GM04504 (cell line): ENCODE results near the gene ZNF581.

ENCODE experiments used
- DNase-seq: peaks from one replicate; pipeline ENCODE4 v3.0.0-alpha.2; 2012; ENCODE audit warnings: low read depth

The ZNF581 gene

DNA sequence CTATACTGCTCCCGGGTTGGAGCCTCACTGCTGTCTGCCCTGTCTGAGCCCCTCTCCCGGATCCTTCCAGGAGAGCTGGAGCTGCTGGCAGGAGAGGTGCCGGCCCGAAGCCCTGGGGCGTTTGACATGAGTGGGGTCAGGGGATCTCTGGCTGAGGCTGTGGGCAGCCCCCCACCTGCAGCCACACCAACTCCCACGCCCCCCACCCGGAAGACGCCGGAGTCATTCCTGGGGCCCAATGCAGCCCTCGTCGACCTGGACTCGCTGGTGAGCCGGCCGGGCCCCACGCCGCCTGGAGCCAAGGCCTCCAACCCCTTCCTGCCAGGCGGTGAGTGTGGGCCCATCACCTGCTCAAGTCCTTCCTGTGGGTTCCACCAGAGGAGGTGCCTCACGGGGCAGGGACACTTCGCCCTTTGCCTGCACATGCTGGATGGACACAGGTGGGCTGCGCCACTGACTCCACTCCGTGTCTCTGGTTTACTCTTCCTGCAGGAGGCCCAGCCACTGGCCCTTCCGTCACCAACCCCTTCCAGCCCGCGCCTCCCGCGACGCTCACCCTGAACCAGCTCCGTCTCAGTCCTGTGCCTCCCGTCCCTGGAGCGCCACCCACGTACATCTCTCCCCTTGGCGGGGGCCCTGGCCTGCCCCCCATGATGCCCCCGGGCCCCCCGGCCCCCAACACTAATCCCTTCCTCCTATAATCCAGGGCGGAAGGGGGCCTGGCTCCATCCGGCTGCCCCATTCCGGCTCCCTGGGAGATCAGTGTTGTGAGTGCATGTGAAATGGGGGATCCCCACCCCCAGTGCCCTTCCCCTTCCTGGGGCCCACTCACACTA lies 51.4 kb downstream of the ZNF581 start:
- DNase-seq: no peak
